ENCODE measurements around the gene A1BG. TPM values are rescaled to one million over a fixed set of nuclear protein-coding genes. Genes with fewer than 3 reads are reported as not detected.

Gene A1BG
- total and polyA plus RNA-seq, 2 of the 13 experiments (the other 11 are each of a cell fraction or from before 2014, with no cell fraction given), result 14.7 to 41.4 TPM

DNA sequence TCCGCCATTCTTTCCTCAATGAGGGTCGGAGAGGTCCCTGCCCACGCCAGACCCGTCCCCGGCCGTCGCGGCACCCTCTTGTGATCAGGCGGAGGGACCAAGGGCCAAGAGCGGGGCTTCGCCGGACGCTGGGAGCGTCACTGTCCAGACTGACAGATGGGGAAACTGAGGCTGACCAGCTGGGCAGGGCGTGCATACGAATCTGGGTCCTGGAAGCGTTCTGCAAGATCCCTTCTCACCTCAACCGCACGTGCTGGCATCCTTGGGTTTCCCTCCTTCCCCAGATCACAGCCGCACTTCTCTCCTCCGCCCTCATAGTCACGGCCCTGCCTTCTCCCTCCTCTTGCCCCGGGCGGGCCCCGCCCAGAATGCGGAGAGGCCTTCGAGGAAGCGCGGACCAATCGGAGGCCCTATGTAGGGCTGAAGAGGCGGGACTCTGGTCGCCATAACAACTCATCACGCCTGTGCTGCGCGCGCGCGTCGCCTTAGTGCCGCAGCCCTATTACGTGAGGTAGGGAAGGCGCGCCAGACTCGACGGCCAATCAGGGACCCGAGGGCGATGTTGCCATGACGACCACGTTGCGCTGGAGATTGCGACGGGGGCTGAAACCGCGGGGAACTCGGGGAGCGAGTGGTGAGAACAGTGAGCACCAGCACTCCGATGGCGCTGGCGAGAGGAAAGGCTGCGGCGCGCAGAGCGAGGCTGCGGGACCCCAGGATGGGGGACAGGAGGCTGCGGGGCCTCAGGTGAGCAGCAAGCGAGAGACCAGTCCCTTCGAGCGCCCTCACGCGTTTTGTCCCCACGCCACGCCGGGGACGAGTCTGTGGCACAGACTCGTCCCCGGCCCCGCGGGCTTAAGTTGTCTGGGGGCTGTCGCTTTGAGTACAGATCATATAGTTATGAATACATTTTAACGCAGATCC lies 47.9 kb upstream of the A1BG start (continued):
- TF ChIP-seq, protein P1, sequence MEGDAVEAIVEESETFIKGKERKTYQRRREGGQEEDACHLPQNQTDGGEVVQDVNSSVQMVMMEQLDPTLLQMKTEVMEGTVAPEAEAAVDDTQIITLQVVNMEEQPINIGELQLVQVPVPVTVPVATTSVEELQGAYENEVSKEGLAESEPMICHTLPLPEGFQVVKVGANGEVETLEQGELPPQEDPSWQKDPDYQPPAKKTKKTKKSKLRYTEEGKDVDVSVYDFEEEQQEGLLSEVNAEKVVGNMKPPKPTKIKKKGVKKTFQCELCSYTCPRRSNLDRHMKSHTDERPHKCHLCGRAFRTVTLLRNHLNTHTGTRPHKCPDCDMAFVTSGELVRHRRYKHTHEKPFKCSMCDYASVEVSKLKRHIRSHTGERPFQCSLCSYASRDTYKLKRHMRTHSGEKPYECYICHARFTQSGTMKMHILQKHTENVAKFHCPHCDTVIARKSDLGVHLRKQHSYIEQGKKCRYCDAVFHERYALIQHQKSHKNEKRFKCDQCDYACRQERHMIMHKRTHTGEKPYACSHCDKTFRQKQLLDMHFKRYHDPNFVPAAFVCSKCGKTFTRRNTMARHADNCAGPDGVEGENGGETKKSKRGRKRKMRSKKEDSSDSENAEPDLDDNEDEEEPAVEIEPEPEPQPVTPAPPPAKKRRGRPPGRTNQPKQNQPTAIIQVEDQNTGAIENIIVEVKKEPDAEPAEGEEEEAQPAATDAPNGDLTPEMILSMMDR (CRISPR knock-in tag; IDR thresholded peaks at IDR 0.05), result 0 out of 2 replicates have a peak, but pooled peaks have one; percentile 2
- TF ChIP-seq DNMT3B (CRISPR knock-in tag; conservative IDR thresholded peaks at IDR 0.05), result no peak
- TF ChIP-seq STAT5B (CRISPR knock-in tag; IDR thresholded peaks at IDR 0.05), result no peak
- TF ChIP-seq FOXP1 (IDR thresholded peaks at IDR 0.05), result no peak
- no peak for TF ChIP-seq FOXP1 (CRISPR knock-in tag; IDR thresholded peaks at IDR 0.05)
- 0 out of 2 replicates have a peak, but pooled peaks have one; percentile 46 for TF ChIP-seq ZSCAN29 (CRISPR knock-in tag; conservative IDR thresholded peaks at IDR 0.05)
- no peak for TF ChIP-seq SNAI1 (CRISPR knock-in tag; IDR thresholded peaks at IDR 0.05; ENCODE audit: borderline replicate concordance)
- no peak for TF ChIP-seq MYNN (CRISPR knock-in tag; IDR thresholded peaks at IDR 0.05; ENCODE audit: low read depth)
- TF ChIP-seq FLYWCH1 (CRISPR knock-in tag; IDR thresholded peaks at IDR 0.05), result no peak
- TF ChIP-seq KDM5B (CRISPR knock-in tag; IDR thresholded peaks at IDR 0.05; ENCODE audit: borderline replicate concordance), result peak; percentile 65; the same call in 1 of the 2 replicates
- TF ChIP-seq, protein P2, sequence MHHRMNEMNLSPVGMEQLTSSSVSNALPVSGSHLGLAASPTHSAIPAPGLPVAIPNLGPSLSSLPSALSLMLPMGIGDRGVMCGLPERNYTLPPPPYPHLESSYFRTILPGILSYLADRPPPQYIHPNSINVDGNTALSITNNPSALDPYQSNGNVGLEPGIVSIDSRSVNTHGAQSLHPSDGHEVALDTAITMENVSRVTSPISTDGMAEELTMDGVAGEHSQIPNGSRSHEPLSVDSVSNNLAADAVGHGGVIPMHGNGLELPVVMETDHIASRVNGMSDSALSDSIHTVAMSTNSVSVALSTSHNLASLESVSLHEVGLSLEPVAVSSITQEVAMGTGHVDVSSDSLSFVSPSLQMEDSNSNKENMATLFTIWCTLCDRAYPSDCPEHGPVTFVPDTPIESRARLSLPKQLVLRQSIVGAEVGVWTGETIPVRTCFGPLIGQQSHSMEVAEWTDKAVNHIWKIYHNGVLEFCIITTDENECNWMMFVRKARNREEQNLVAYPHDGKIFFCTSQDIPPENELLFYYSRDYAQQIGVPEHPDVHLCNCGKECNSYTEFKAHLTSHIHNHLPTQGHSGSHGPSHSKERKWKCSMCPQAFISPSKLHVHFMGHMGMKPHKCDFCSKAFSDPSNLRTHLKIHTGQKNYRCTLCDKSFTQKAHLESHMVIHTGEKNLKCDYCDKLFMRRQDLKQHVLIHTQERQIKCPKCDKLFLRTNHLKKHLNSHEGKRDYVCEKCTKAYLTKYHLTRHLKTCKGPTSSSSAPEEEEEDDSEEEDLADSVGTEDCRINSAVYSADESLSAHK (CRISPR knock-in tag; IDR thresholded peaks at IDR 0.05; ENCODE audit: borderline replicate concordance), result no peak
- TF ChIP-seq SRY (CRISPR knock-in tag; IDR thresholded peaks at IDR 0.05), result no peak
- TF ChIP-seq ZMYM4 (CRISPR knock-in tag; IDR thresholded peaks at IDR 0.05), result no peak; the same call in 1 of the 2 replicates
- TF ChIP-seq, protein P3, sequence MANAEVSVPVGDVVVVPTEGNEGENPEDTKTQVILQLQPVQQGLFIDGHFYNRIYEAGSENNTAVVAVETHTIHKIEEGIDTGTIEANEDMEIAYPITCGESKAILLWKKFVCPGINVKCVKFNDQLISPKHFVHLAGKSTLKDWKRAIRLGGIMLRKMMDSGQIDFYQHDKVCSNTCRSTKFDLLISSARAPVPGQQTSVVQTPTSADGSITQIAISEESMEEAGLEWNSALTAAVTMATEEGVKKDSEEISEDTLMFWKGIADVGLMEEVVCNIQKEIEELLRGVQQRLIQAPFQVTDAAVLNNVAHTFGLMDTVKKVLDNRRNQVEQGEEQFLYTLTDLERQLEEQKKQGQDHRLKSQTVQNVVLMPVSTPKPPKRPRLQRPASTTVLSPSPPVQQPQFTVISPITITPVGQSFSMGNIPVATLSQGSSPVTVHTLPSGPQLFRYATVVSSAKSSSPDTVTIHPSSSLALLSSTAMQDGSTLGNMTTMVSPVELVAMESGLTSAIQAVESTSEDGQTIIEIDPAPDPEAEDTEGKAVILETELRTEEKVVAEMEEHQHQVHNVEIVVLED (CRISPR knock-in tag; IDR thresholded peaks at IDR 0.05; ENCODE audit: borderline replicate concordance), result peak; percentile 96
- no peak for TF ChIP-seq MLLT10 (CRISPR knock-in tag; IDR thresholded peaks at IDR 0.05)
- TF ChIP-seq, protein P4, sequence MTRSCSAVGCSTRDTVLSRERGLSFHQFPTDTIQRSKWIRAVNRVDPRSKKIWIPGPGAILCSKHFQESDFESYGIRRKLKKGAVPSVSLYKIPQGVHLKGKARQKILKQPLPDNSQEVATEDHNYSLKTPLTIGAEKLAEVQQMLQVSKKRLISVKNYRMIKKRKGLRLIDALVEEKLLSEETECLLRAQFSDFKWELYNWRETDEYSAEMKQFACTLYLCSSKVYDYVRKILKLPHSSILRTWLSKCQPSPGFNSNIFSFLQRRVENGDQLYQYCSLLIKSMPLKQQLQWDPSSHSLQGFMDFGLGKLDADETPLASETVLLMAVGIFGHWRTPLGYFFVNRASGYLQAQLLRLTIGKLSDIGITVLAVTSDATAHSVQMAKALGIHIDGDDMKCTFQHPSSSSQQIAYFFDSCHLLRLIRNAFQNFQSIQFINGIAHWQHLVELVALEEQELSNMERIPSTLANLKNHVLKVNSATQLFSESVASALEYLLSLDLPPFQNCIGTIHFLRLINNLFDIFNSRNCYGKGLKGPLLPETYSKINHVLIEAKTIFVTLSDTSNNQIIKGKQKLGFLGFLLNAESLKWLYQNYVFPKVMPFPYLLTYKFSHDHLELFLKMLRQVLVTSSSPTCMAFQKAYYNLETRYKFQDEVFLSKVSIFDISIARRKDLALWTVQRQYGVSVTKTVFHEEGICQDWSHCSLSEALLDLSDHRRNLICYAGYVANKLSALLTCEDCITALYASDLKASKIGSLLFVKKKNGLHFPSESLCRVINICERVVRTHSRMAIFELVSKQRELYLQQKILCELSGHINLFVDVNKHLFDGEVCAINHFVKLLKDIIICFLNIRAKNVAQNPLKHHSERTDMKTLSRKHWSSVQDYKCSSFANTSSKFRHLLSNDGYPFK (CRISPR knock-in tag; IDR thresholded peaks at IDR 0.05; ENCODE audit: borderline replicate concordance), result peak; percentile 56; the same call in 1 of the 2 replicates
- TF ChIP-seq RXRA (CRISPR knock-in tag; IDR thresholded peaks at IDR 0.05), result no peak
